HG03575 (cell line): Measurements from ENCODE around the gene FAM9B.
"Not testable (repeated sequence)": the region's sequence is repeated elsewhere in the genome, so short reads cannot be mapped to it uniquely, and the experiment has no call there.

ENCODE experiments used
- ATAC-seq: cut with Tn5 transposase; IDR thresholded peaks from one replicate; pipeline ENCODE4 v1.9.1; 2021; ENCODE audit not compliant: unreplicated experiment, insufficient number of reproducible peaks, low FRiP score; ENCODE audit errors: extremely low read depth

Gene FAM9B

GRCh38 chrX:9033989-9034388 lies at the start of gene FAM9B:
TSS of gene FAM9B (minus strand) at chrX:9034127. CDS start at chrX:9032986, 1,141 bp downstream.
- no peak for ATAC-seq

- no peak for ATAC-seq
These were observed 47.3 kb upstream of the FAM9B start for GRCh38 chrX:9081271-9081670.

- ATAC-seq = no peak
These were observed 40.4 kb upstream of the FAM9B start for GRCh38 chrX:9074326-9074725.

GRCh38 chrX:9072281-9072680 lies 38.4 kb upstream of the FAM9B start:
- no peak for ATAC-seq

GRCh38 chrX:9071031-9071650 lies 37.2 kb upstream of the FAM9B start:
- no peak for ATAC-seq

- no peak for ATAC-seq
These were observed 35.6 kb upstream of the FAM9B start for GRCh38 chrX:9069573-9069972.

GRCh38 chrX:9064694-9065093 lies 30.8 kb upstream of the FAM9B start:
- no peak for ATAC-seq

GRCh38 chrX:9062641-9063040 lies 28.7 kb upstream of the FAM9B start:
- no peak for ATAC-seq

- ATAC-seq = no peak
These were observed 21.4 kb upstream of the FAM9B start for GRCh38 chrX:9055354-9055753.

GRCh38 chrX:9052081-9052480 lies 18.2 kb upstream of the FAM9B start:
- no peak for ATAC-seq

GRCh38 chrX:9050331-9050730 lies 16.4 kb upstream of the FAM9B start:
- no peak for ATAC-seq

- ATAC-seq = no peak
These were observed 14.9 kb upstream of the FAM9B start for GRCh38 chrX:9048801-9049200.

GRCh38 chrX:9038244-9038643 lies 4.3 kb upstream of the FAM9B start:
- no peak for ATAC-seq

GRCh38 chrX:9037296-9037695 lies 3.4 kb upstream of the FAM9B start:
- ATAC-seq = no peak

GRCh38 chrX:9033586-9033985 lies 341 bp downstream of the FAM9B start:
- no peak for ATAC-seq

- no peak for ATAC-seq
These were observed 748 bp downstream of the FAM9B start for GRCh38 chrX:9033179-9033578.

GRCh38 chrX:9023293-9023692 lies 10.6 kb downstream of the FAM9B start:
- no peak for ATAC-seq

GRCh38 chrX:9019151-9019550 lies 14.8 kb downstream of the FAM9B start:
- ATAC-seq = no peak

GRCh38 chrX:9018332-9018731 lies 15.6 kb downstream of the FAM9B start:
- not testable (repeated sequence) for ATAC-seq

GRCh38 chrX:9003041-9003440 lies 30.9 kb downstream of the FAM9B start:
- ATAC-seq = no peak

- no peak for ATAC-seq
These were observed 45.5 kb downstream of the FAM9B start for GRCh38 chrX:8988446-8988845.
